Common myeloid progenitor, CD34-positive (primary cell): ENCODE data around the gene SDK1.
"Not testable (repeated sequence)": the region's sequence is repeated elsewhere in the genome, so short reads cannot be mapped to it uniquely, and the experiment has no call there.

Experiments used
- CTCF ChIA-PET: fragments of 350-600 bp; sonication (Branson Sonifier 250); formaldehyde crosslinking; loops from one replicate; lab custom pipeline; 2021; ENCODE audit warnings: antibody characterized with exemption; lab: Charles Lee
- POLR2A ChIA-PET: fragments of 350-600 bp; sonication (Branson Sonifier 250); formaldehyde crosslinking; loops from one replicate; lab custom pipeline; 2021; ENCODE audit warnings: antibody characterized with exemption; lab: Charles Lee
- DNase-seq, 3 donors: peaks; one replicate each; pipeline versions ENCODE4 v3.0.0 to v3.0.0-alpha.2; 2013
- H3K27ac ChIP-seq, 2 experiments: 1 replicate in 1 of 2; 2 replicates in 1 of 2; pipeline ENCODE4 v1.7.0; 2013; ENCODE audit warnings: inconsistent platforms in 2 of 2, low read length in 2 of 2, mild to moderate bottlenecking in 2 of 2, low read depth in 1 of 2, moderate library complexity in 1 of 2; ENCODE audit not compliant: severe bottlenecking in 2 of 2, insufficient read depth in 1 of 2, poor library complexity in 1 of 2
- H3K27me3 ChIP-seq, 5 experiments: replicated peaks in 2 of 5; 1 replicate in 3 of 5; 2 replicates in 2 of 5; pipeline versions ENCODE4 v1.6.1 to v1.7.0; 2013; ENCODE audit warnings: low read length in 4 of 5, mild to moderate bottlenecking in 2 of 5, moderate library complexity in 2 of 5, inconsistent platforms in 1 of 5; ENCODE audit not compliant: insufficient read depth in 5 of 5, control insufficient read depth in 4 of 5
- H3K36me3 ChIP-seq, 4 experiments: 1 replicate in 2 of 4; 2 replicates in 2 of 4; pipeline versions ENCODE4 v1.6.1 to v1.7.0; 2013; ENCODE audit warnings: low read length in 3 of 4, control low read depth in 1 of 4, mild to moderate bottlenecking in 1 of 4; ENCODE audit not compliant: control insufficient read depth in 4 of 4, insufficient read depth in 4 of 4
- H3K4me1 ChIP-seq, 4 experiments: 1 replicate in 3 of 4; 2 replicates in 1 of 4; pipeline versions ENCODE4 v1.6.1 to v1.7.1; 2013; ENCODE audit warnings: low read length in 3 of 4, mild to moderate bottlenecking in 3 of 4, control low read depth in 1 of 4, inconsistent platforms in 1 of 4, moderate library complexity in 1 of 4; ENCODE audit not compliant: control insufficient read depth in 4 of 4, insufficient read depth in 4 of 4; ENCODE audit errors: control extremely low read depth in 1 of 4
- H3K4me3 ChIP-seq, 7 experiments: 1 replicate in 4 of 7; 2 replicates in 3 of 7; pipeline versions ENCODE4 v1.5.1 to v1.7.0; 2013; ENCODE audit warnings: mild to moderate bottlenecking in 7 of 7, low read length in 6 of 7, moderate library complexity in 6 of 7, inconsistent platforms in 2 of 7, low read depth in 2 of 7, control low read depth in 1 of 7; ENCODE audit not compliant: insufficient read depth in 4 of 7, control insufficient read depth in 1 of 7; ENCODE audit errors: extremely low read depth in 1 of 7
- H3K9me3 ChIP-seq, 5 experiments: 1 replicate in 4 of 5; 2 replicates in 1 of 5; pipeline versions ENCODE4 v1.6.1 to v1.7.1; 2013; ENCODE audit warnings: low read length in 4 of 5, mild to moderate bottlenecking in 2 of 5, inconsistent platforms in 1 of 5, low read depth in 1 of 5, moderate library complexity in 1 of 5; ENCODE audit not compliant: control insufficient read depth in 4 of 5, insufficient read depth in 2 of 5; ENCODE audit errors: control extremely low read depth in 1 of 5
- WGBS: methylation state at CpG from one replicate; pipeline ENCODE4 v1.1.5; 2013; ENCODE audit not compliant: insufficient coverage; 5-methylcytosine and 5-hydroxymethylcytosine counted together

The SDK1 gene

DNA sequence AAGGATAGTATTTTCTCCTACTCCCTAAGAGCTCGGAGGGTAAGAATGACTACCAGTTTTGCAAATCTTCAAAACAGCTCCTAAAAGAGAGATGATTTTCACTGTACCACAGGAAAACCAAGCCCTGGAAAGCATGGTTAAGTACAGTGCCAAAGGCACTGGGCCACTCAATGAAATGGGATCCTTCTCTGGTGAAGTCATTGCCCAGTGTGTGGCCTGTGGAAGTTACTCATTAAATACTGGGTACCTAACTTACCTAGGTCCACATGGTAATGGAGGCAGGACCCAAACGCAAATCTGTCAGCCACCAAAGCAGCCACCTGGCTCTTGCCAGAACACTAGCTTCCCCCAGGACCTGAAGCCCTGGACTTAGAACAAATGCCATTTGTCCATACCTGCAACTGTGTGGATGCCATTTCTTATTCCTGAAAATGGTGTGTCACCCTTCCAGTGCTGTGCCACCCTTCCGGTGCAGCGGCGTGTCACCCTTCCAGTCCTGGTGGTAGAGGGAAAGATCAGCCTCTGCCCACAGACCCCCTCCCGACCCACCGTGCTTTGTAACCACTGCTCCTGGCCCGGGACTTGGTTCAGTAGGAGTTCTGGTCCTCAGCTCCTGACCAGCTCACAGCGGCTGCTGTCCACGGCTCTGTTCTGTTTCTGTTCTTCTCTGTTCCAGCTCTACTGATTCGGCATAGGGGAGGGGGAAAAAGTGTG is 659.2 kb downstream of the SDK1 start:
- ChIA-PET POLR2A (no interaction called here), CTCF (interaction anchor here (1.3 kb wide), 1 partner anchor 22 kb away, joined by 3 read pairs; no protein-coding TSS in a partner anchor)
- DNase-seq: no peak
- Histone ChIP-seq H3K27me3 (peaks cover 0 to 2% (median 0%) of the 10 kb centered on the region in 5 experiments), H3K9me3 (peaks cover 0 to 8% (median 5%) of the 10 kb centered on the region in 5 experiments), H3K4me3 (no peak overlapping the region), H3K36me3 (no peaks in the 10 kb centered on the region), H3K27ac (no peak overlapping the region), H3K4me1 (no peaks in the 10 kb centered on the region)
- WGBS: 98% methylated on average over 10 of the region's 11 CpGs

DNA sequence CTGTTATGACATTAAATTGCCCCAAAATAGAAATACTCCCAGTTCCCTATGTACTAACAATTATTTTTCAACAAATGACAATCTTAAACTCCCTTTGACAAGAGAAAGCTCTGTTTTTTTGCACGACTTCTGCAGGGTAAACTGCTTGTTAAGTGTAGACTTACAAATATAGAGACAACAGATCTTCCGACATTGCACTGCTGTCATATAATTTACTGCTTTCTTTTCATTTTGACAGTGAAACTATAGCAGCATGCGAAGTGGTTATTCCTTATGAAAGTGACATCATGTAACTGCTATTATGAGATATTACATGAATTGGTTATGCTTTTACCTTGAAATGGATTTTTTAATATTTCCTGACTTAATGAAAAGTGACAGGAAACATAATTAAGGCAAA is 659.9 kb downstream of the SDK1 start:
- no peak for DNase-seq
- no peak overlapping the region for H3K27ac ChIP-seq
- 100% methylated on average over 1 of the region's 3 CpGs for WGBS
- POLR2A ChIA-PET: no interaction called here
- CTCF ChIA-PET: no interaction called here
- H3K4me3 ChIP-seq: no peak overlapping the region
- H3K36me3 ChIP-seq: no peaks in the 10 kb centered on the region
- H3K4me1 ChIP-seq: no peaks in the 10 kb centered on the region
- H3K27me3 ChIP-seq: peaks cover 0 to 2% (median 0%) of the 10 kb centered on the region in 5 experiments
- H3K9me3 ChIP-seq: peaks cover 0 to 8% (median 2%) of the 10 kb centered on the region in 5 experiments

DNA sequence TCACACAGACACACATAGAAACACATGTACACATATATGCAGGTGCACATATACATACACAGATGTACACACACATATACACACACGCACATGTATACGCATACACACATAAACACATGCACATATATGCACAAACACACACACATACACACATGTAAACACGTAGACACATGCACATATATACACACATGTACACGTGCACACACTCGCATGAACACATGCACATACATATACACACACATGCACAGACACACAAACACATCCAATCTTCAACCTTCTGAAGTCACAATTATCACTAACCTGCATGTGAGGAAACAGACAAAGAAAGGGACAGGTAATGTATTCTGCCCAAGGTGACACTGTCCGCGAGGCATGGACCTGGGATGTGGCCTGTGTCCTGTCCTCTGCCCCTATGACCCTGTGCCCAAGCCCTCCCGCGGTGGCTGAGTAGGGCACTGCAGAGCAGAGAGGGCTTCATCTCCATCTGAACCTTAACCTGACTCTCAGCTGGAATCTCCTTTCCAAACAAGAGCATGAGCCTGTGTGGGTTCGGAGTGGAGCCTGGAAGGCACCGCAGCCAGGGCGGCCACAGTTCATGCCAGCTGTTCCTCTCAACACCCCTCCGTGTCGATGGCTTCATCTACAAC is 660.9 kb downstream of the SDK1 start:
- ChIA-PET CTCF (no interaction called here), POLR2A (no interaction called here)
- 98% methylated on average over 9 of the region's 14 CpGs for WGBS
- no peaks in the 10 kb centered on the region for H3K36me3 ChIP-seq
- DNase-seq: no peak
- no peak overlapping the region for H3K4me3 ChIP-seq
- H3K27me3 ChIP-seq: peaks cover 0 to 2% (median 0%) of the 10 kb centered on the region in 5 experiments
- no peak overlapping the region for H3K27ac ChIP-seq
- H3K9me3 ChIP-seq: peaks cover 0 to 8% (median 2%) of the 10 kb centered on the region in 5 experiments
- no peaks in the 10 kb centered on the region for H3K4me1 ChIP-seq

DNA sequence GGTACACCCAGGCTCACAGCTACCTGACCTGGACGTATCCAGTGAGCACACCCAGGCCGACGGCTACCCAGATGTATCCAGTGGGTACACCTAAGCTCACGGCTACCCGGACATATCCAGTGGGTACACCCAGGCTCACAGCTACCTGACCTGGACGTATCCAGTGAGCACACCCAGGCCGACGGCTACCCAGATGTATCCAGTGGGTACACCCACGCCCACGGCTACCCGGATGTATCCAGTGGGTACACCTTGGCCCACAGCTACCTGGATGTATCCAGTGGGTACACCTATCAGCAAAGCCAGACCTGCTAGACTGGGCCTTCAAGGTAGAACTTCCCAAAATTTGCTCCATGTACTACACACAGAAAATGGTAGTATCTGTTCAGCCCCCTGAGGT is 662.7 kb downstream of the SDK1 start:
- H3K27me3 ChIP-seq, H3K4me3 ChIP-seq, H3K27ac ChIP-seq, H3K36me3 ChIP-seq, POLR2A ChIA-PET, CTCF ChIA-PET, H3K9me3 ChIP-seq, DNase-seq, H3K4me1 ChIP-seq: not testable (repeated sequence)
- 98% methylated on average over 11 of the region's 11 CpGs for WGBS

DNA sequence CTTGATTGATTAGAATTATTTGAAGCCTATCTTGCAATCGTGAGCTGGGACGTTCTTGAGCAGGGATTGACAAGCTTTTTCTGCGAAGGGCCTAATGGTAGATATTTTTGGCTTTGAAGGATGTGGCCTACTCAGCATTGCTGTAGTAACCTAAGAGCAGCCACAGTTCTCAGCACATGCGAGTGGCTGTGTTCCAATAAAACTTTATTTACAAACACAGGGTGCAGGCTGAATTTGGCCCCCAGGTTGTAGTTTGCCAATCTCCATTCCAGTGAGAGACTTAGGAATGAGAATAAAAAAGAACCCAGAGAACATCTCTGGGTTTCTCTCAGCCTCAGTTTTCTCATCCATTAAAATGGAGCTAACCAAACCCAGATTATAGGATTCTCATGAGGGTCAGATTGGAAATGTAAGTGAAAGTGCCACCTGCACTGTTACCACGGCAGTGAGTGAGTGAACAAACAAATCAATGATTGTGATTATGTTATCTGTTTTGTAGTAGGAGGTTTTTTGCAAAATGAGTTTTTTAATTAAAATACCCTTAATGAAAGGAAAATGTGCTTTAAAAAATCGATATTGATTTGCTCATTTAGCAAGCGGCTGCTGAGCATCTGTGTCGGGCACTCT is 664.0 kb downstream of the SDK1 start:
- Histone ChIP-seq H3K36me3 (no peaks in the 10 kb centered on the region), H3K27me3 (no peaks in the 10 kb centered on the region), H3K4me3 (no peak overlapping the region), H3K9me3 (peaks cover 0 to 8% (median 2%) of the 10 kb centered on the region in 5 experiments), H3K4me1 (no peaks in the 10 kb centered on the region), H3K27ac (no peak overlapping the region)
- CTCF ChIA-PET: no interaction called here
- POLR2A ChIA-PET: no interaction called here
- 95% methylated on average over 6 of the region's 8 CpGs for WGBS
- DNase-seq: no peak

DNA sequence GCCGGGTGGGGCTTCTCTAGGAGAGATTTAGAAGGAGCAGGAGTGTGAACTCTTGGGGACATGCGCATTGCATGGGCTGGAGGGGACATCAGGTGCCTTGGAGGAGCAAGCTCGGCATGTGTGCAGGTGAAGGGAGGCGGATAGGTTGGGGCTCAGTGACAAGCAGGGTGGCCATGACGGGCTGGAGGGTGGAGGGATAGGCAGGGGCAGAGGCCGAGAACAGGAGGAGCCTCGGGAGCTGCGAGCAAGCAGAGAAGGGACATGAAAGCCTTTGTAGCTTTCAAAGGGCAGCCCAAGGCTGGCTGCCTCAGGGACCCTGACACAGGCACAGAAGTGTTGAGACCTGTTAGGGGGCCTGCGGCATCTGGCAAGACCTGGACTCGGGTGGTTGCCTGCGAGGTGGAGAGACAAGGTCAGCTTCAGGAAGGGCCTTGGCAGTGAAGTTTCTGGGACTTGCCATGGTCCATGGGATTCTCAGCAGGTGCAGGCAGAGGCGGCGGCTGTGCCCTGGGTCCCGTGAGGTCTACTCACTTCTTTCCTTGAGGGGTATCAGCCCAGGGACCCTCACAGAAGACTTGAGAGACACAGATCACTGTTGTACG is 664.8 kb downstream of the SDK1 start:
- ChIA-PET POLR2A (no interaction called here), CTCF (no interaction called here)
- H3K4me3 ChIP-seq: no peak overlapping the region
- no peaks in the 10 kb centered on the region for H3K36me3 ChIP-seq
- WGBS: 90% methylated on average over 15 of the region's 15 CpGs
- no peak overlapping the region for H3K27ac ChIP-seq
- H3K9me3 ChIP-seq: peaks cover 0 to 8% (median 2%) of the 10 kb centered on the region in 5 experiments
- H3K27me3 ChIP-seq: no peaks in the 10 kb centered on the region
- H3K4me1 ChIP-seq: no peaks in the 10 kb centered on the region
- no peak for DNase-seq

DNA sequence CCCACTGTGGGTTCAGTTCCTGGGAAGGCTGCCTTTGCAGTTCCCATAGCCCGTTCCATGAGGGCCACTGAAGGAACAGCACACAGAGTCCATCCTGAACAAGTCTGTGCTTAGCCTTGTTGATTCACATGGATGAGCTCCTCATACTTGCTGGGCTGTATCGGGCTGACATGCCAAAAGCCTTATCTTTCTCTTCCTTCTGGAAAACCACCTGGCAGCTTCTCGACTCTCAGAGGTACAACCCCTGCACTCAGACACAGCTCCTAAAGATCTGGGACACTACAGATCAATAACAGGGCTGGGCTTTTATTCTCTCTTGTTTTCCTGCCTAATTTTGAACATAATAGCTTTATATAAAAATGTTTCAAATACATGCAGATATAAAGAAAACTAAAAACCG is 667.2 kb downstream of the SDK1 start:
- 96% methylated on average over 3 of the region's 4 CpGs for WGBS
- Histone ChIP-seq H3K27me3 (no peaks in the 10 kb centered on the region), H3K27ac (no peak overlapping the region), H3K9me3 (no peaks in the 10 kb centered on the region), H3K36me3 (no peaks in the 10 kb centered on the region), H3K4me3 (no peak overlapping the region), H3K4me1 (no peaks in the 10 kb centered on the region)
- POLR2A ChIA-PET: no interaction called here
- DNase-seq: no peak
- CTCF ChIA-PET: no interaction called here
